Glomerular visceral epithelial cell (primary cell): ENCODE data around the gene CERS6.

ENCODE experiments used
- DNase-seq: peaks from one replicate; pipeline ENCODE4 v3.0.0-alpha.2; 2016; ENCODE audit errors: extremely low spot score

CERS6 gene

DNA sequence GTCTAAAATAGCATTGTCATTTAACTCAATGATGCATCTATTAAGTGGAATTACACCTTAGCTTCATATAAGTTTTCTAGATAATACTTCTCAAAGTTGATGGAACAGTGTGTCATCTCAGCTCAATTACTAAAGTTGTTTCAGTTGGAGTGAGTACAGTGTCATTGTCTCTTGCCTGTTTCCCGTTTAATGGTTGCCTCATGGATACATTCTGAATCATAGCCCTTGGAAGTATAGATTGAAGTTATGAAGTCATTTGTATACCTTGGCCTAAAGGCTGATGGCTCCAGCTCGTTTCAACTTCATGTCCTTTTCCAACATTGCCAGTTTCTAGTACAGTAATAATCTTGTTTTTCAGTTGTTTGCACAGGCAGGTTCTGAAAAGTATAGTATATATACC is 215.9 kb downstream of the CERS6 start:
- no peak for DNase-seq

DNA sequence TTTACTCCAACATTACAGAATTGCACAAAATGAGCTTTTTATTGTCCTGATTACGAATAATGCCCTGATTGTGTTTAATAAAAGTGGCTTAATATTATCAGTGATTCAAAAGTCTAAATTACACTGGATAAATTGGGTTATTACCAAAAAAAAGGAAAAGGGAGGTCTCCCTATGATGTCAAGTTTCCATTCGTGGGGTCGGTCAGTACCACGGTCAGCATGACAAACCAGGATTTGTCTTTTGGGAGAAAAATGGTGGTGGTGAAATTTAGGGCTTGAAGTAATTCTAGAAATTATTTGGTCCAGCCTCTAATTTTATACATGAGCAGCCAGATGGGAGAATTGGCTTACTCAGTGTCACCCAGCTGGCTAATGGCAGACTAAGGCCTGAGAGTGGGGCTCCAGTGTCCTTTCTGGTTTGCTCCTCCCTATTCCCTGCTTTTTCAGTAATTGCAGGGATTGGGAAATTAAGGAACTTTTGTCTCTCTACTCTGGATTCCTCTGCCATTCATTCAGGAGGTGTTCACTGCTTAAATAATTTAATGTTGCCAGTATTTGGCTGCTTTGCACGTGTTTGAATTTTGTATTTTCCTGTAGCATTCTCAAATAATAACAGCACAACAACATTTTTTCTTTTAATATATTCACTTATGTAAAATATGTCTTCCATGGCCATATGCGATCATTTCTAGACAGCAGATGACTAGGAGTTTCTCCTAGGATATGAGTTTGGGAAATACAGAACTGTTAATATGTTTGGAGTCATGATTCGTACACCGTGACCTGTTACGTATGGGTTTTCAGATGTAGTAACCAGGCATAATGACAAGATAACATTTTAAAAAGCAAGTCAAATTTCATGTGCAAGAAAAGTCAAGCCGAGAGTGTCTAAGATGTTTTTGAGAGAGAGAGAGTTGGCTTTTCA is 217.5 kb downstream of the CERS6 start:
- DNase-seq, result no peak

DNA sequence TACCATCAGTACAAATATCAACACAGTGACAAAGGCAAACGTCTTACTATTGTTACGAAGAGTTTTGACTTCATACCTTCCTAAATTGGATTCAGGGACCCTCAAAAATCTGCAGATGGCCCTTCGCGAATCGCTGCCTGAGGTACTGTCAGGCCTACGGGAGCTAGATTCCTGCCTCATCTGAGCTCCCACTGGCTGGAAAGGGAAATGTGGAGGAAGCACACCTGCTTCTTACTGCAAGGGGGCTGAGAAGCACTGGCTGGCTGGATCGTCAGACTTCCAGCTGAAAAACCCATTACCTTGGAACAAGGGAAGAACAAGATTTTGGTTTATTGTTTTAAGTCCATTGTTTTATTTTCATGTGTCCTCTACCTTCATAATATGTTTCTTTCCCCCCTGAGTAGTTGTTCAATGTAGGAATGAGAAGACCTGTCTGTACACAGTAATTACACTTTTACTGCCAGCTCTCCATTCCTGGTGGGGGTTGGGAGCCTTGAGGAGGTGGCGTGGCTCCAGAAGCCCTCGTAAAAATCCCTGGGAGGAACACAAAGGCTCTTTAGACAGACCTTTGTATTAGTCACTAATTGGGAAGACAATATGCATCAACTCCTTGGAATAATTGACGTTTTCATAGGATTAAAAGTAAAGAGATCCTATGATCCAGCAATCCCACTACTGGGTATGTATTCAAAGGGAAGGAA is 222.2 kb downstream of the CERS6 start:
- DNase-seq, result no peak

DNA sequence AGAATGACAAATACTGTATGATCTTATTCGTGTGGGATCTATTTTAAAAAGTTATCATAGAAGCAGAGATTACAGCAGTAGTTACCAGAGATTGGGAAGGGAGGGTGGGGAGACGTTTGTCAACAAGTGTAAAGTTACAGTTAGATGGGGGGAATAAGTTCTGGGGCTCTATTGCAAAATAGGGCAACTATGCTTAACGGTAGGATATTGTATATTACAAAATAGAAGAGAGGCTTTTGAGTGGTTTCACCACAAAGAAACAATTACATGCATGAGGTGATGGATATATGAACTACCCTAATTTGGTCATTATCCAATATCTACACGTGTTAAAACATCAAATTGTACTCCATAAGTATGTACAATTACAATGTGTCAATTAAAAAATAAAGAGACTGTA is 223.0 kb downstream of the CERS6 start:
- DNase-seq, result no peak

DNA sequence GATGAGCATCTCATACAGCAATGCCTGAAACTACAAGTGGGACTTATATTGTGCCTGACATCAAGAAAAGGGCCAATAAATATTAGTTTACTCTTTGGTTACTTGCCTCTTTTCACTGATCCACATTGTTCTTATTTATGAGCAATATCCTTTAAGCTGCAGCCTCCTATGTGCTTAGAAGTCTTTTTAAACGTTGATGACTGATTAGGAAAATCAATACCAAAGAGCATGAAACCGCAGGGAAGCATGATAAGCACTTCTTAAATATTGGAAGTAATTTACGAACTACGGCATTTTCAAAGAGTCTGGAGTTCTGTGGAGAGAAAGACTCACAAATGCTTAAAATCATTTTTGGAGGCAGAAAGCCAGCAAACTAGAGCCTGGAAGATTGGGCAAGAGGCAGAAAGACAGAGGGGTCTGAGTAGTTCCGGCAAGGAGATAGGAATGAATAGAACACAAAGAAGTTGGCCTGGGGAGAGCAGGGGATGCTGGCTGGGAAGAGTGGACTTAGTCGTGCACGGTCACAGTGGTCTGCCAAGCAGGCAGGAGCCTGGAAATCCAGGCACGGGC is 223.8 kb downstream of the CERS6 start:
- DNase-seq, result no peak

DNA sequence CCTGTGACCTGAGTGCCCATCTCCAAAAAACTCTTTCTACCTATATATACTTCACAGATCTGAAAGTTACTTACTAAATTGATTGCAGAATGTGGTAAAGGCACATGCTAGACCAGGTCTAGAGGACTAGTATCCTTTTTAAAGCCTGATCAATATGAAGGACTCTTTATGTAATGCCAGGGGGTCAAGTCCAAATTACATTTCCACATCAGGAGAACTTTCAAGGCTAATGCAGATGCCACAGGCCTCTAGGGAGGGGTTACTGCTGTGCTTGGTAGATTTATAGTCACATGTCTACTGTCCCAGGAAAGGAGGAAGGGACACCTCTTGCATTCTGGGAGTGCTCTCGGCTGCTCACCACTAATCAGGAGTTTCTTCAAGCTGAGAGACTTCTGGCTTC is 227.9 kb downstream of the CERS6 start:
- no peak for DNase-seq

DNA sequence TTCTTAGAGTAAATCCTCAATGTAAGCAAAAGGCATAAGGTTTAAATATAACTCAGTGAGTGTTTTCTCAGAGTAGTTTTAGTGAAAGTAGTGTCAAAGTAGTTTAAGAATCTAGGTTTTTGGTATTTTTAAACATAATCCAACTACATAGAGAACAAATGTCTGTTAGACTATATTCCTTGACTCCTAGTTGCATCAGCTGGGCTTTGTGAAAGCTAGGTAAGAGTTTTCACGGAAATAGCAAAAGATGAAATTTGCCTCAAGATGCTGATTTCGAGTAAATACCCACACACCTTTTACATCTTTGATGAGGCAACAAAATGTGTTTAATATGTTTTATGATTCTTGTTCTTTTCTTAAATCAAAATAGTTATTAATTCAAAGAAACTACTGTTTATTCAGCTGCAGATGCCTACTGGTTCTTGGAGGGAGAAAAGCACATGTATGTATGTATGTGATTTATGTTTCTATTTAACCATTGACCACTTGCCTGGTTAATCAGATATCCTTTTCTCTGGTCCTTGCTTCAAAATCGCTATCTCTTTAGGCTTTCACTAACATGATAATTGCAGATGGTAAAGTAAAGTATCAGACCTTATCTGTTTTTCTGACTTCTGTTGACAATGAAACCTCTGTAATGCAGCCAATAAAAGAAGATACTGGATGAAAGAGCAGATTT is 229.0 kb downstream of the CERS6 start:
- no peak for DNase-seq

DNA sequence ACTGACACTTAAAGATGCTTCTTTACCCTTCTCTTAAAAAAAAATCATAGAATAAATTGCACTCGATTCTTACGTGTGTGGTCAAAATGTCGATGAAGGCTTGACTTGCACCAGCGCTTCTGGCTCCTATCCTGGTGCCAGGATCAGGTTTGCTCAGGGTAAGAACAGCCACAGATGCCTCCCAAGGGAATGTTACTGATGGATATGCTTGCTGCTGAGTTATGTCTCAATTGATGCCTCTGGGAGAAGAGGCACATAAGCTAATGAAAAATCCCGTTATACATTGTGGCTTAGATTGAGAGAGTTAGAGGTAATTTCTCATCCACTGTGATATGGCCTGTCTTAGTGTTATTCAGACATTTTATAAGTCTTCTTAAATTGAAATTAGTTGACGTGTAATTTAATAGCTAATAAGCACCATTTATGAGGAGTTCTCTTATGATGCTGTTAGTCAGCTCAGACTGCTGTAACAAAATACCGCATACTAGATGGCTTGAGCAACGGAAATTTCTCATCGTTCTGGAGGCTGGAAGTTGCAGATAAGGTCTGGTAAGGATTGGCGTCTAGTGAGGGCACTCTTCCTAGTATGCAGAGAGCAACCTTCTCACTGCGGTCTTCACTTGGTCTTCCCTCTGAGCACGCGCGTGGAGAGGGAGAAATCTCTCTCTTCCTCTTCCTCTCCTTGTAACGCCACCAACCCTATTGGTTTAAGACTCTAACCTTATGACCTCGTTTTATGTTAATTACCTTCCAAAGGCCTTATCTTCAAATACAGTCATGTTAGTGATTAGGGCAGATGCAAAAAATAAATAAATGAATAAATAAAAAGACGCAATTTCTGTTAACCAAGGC is 229.8 kb downstream of the CERS6 start:
- DNase-seq, result no peak

DNA sequence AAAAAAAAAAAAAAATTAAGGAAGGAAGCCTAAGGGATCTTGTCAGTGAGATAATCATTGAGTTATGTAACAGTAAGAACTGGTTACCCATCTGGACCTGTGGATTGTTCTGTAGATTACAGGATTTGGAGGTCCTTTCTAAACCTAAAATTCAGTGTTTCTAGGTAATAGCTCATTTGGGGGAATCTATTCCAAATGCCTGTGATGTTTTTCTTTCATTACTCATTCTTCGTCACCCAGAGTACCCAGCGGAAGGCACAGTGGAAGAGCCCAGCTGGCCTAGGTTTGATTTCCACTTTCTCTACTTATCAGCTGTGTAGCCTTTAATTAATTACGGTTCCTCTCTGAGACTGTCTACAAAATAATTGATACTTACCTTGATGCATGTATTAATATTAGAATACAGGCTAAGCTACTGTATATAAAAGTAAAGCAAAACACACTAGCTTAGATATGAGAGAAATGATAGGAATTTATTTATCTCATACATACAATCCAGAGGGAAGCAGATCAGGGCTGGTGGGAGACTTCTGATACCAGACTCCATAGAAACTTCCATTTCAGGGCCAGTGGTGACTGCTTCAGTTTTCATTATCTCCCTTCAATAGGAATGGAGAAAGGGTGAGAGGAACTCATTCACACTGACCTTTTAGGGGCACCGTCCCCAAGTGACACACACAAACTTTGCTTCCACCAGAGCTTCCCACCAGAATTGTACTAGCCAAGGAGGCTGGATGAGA is 230.6 kb downstream of the CERS6 start:
- DNase-seq, result peak; percentile 22

DNA sequence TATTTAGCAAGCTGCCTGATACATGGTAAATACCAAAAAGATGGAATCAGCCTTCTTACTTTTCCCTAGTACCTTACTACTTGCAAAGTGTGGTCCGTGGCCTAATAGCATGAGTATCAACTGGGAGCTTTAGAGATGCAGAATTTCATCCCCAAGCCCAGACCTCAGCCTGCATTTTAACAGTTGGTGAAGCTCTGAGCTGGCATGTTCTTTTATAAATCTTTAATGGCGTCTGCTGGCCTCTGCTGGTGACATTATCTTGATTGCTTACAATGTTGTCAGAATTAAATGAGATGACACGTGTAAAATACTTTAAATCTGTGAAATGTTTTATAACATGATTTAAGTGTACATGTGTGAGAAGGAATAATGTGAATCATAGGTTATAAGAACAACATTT is 231.2 kb downstream of the CERS6 start:
- no peak for DNase-seq

DNA sequence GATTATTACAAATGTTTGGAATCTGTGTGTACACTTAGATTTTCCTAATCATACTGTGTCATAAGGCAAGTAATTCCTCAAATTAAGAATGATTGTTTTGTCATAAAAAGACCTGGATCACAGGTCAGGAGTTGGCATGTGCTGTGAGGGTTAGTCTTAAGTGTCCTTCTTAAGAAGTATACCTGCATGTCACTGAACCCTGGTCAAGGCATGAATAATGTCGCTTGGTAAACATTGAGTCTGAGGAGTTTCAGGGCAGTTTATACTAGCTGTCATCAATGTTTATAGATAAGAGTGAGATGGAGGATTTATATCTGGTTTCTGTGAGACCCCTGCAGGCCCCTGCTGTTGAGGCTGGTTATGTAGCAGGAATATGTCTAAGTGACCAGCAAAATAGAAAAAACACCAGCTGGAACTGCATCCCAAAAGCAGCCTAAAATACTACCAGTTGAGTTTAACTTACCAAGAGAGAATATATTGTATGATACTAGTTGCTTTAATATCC is 234.4 kb downstream of the CERS6 start:
- DNase-seq, result no peak

DNA sequence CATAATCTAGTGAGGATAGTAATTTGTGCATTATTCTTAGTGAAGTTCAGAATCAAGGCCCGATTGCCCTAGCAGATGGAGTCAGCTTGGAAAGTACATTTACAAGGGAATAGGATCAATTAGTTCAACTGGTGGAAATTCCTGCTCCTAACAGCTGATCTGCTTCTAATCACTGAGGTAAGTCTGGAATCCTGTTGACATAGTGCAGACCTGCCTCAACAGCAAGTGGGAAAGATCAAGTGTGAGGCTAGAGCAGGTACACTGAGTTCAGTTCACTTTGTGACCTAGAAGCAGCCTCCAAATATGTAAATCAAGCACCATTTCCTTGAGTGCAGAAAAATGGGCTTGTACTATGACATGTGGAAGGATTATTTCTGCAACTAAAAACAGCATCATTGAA is 235.1 kb downstream of the CERS6 start:
- DNase-seq, result no peak

DNA sequence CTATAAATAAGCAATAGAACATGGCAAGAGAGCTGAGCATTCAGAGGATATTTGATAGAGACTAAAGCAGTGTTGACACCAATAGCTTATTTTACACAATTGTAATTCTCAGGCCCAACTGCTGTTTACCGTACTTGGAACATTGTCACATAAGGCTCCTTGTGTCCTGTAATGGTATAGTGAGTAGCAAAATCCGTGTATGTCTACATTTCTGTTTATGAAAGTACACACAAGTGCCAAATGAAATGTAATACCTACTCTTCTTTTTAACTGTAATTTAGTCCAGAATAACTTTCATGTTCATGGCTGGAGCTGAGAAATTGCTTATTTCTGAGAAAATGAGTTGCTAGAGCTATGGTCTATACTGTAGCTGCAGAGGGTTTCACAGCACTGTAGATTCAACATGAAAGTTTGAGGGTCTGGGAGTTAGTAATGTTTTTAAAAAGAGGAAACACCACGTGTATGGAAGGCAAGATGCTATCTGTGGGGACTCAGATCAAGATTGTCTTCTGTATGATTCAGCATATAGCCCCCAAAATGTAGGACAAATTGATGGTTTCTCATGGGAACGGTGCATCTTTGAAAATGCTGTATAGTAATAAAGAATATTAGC is 236.2 kb downstream of the CERS6 start:
- no peak for DNase-seq

DNA sequence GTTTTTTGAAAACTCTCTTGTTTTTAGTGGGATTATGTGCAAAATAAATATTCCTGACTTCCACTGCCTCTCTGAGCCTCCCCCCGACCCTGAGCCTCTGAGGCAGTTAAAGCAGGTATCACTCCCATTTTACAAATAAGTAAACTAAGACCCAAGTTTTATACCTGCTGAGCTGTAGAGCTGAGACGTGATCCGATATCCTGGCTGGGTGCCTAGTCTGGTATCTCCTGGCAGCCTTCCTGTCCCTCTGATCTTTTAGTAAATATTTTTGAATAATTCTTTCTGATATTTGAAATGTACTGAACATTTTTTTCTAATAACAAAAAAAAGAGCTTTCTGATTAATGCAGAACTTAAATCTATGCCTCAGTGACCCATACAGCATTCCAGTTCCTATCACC is 238.1 kb downstream of the CERS6 start:
- no peak for DNase-seq

DNA sequence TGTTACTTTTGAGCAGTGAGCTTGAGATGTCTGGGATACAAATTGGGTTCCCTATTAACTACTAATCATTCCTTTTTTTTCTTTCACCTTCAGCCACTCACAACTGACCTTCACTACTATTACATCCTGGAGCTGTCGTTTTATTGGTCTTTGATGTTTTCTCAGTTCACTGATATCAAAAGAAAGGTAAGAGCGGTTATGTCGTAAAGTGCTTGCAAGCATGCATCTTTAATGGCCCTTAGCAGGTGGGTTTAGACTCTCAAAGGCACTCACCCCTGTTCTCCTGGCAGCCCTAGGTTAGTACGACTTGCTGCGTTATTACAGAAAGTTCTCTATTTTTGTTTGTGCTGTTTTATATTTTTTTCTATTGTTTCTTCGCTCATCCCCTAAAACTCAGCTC is 238.8 kb downstream of the CERS6 start:
- DNase-seq, result no peak

DNA sequence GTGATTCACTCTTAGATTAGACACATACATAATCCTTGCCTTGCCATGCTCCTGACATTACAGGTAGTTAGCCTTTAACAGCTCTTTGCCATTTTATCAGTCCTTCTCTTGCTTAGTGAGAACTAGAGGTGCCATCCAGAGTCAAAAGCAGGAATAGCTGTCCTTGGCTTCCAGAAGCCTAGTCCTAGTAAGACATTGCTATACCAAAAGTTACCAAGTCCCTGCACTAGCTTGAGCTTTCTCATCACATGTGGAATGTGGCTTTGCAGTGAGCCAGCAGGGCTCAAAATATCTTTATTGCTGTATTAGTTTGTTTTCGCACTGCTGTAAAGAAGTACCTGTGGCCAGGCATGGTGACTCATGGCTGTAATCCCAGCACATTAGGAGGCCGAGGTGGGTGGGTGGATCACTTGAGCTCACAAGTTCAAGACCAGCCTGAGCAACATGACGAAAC is 241.6 kb downstream of the CERS6 start:
- no peak for DNase-seq

DNA sequence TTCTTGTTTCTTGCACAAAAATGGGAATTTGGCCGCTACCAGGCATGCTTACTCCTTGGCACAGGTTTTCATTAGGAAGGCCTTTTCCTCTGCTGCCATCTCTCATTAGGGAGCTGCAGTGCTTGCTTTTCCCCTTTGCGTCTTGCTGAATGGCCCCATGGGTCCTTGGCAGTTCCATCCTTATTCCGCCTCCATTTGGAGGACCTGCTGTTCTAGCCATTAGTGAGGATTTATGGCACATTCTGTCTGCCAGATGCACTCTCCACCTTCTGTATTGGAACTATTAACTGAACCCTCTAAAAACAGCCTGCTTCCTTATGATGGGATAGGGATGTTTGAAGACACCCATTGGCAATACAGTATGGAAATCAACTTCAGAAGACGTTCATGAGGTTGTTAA is 242.9 kb downstream of the CERS6 start:
- no peak for DNase-seq

DNA sequence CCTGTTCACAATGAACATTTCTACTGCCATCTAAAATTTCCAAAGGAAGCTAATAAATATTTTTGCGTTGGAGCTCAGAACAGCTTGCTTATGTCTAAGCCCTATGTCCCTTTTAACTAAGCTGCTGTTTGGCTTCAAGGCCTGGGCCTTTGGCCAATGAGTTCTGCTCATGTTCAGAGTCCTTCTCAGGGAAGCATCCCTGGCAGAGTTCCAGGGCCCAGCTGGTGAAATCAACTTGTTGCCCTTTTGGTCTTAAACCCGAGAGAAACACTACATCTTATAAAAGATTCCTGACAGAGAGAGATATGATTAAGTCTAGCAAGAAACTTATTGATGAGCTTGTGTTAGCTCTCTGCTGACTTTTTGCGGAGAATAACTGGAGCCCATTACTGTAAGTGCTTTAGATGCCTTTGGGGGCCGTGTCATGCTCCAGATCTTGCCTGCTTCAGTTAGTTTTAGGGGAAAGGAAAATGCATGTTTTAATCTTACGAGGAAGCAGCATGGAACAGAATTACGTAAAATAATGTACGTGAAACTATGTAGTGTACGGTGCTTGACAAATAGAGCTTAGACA is 243.9 kb downstream of the CERS6 start:
- peak; percentile 25 for DNase-seq

DNA sequence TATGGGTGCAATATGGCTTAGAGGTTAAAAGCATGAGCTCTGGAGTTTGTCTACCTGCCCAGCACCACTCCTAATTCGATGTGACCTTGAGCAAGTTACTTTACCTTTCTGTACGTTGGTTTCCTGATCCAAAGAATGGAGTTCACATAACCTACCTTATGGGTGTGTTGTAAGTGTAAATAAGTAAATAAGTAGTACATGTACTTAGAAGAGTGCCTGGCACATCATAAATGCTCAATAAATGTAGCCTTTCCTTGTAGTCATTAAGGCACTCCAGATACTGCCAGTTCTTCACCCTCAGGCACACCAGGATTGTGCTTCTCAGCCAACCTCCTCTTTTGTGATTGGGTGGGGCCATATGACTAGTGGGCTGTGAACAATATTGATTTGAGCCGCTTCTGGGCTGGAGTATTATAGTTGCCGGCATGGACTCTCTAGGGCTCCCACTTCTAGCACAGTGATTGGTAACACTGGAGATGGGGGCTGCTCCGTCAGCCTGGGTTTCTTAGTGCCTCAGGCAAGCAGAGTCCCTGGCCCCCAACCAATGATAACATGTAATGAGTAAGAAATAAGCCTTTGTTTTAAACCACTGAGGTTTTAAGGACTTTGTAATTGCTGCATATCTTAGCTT is 244.7 kb downstream of the CERS6 start:
- DNase-seq, result no peak
